Activated CD8-positive, alpha-beta T cell treated with anti-CD3 and anti-CD28 coated beads for 36 hours (primary cell): ENCODE measurements around the gene VPS41. TPM values are rescaled to one million over a fixed set of nuclear protein-coding genes. Genes with fewer than 3 reads are reported as not detected.

ENCODE experiments used
- ATAC-seq: fragments of 200-7000 bp; cut with Tn5 transposase; one replicate; pipeline ENCODE4 v1.10.0; 2021; ENCODE audit warnings: mild to moderate bottlenecking, moderate library complexity
- CTCF ChIA-PET: fragments of 350-600 bp; sonication (Branson Sonifier 250); formaldehyde crosslinking; loops from one replicate; lab custom pipeline; 2021; ENCODE audit warnings: antibody characterized with exemption; lab: Charles Lee
- POLR2A ChIA-PET: fragments of 350-600 bp; sonication (Branson Sonifier 250); formaldehyde crosslinking; loops from one replicate; lab custom pipeline; 2021; ENCODE audit warnings: antibody characterized with exemption; lab: Charles Lee
- DNase-seq: peaks from one replicate; pipeline ENCODE4 v3.0.0-alpha.2; 2020
- H3K27ac Mint-ChIP-seq: one replicate; pipeline ENCODE4 v1.8.0; 2021; ENCODE audit warnings: mild to moderate bottlenecking, mixed read lengths
- H3K27me3 Mint-ChIP-seq: one replicate; pipeline ENCODE4 v1.8.0; 2021; ENCODE audit warnings: mixed read lengths
- H3K36me3 Mint-ChIP-seq: one replicate; pipeline ENCODE4 v1.8.0; 2021; ENCODE audit warnings: low read depth, mixed read lengths
- H3K4me1 Mint-ChIP-seq: one replicate; pipeline ENCODE4 v1.8.0; 2021; ENCODE audit warnings: low read depth, mixed read lengths
- H3K4me3 Mint-ChIP-seq: one replicate; pipeline ENCODE4 v1.8.0; 2021; ENCODE audit warnings: mild to moderate bottlenecking, moderate library complexity, mixed read lengths
- H3K9me3 Mint-ChIP-seq: one replicate; pipeline ENCODE4 v1.8.0; 2021; ENCODE audit warnings: mixed read lengths
- CTCF ChIP-seq: fragments of 200-600 bp; IDR thresholded peaks from one replicate; pipeline ENCODE4 v1.8.0; 2022; ENCODE audit warnings: antibody characterized with exemption, mild to moderate bottlenecking
- intact Hi-C: fragments of 100-400 bp; cut with micrococcal nuclease; formaldehyde crosslinking; loops from one replicate; pipeline ENCODE4 v1.10.0; 2022
- total RNA-seq, 2 experiments: library from RNA; stranded (reverse); gene quantifications; one replicate each; pipeline ENCODE4 v1.2.3, GENCODE V29; 2021

The VPS41 gene
- total RNA-seq, 2 experiments from 2014 or later = 47.4 to 56.4 TPM

GRCh38 chr7:38824948-38825347, 84.0 kb downstream of the VPS41 start:
- Mint-ChIP-seq H3K27me3 (no peaks in the 10 kb centered on the region), H3K9me3 (peaks cover 2% of the 10 kb centered on the region), H3K4me1 (peaks cover 3% of the 10 kb centered on the region), H3K27ac (no peak overlapping the region), H3K4me3 (no peak overlapping the region), H3K36me3 (peaks cover 11% of the 10 kb centered on the region)
- no peak for TF ChIP-seq CTCF
- CTCF ChIA-PET = no interaction called here
- DNase-seq (no peak), ATAC-seq (no peak)
- intact Hi-C loops = no loop called here
- POLR2A ChIA-PET = no interaction called here

GRCh38 chr7:38822549-38822948, 86.4 kb downstream of the VPS41 start:
- no peak for TF ChIP-seq CTCF
- ChIA-PET POLR2A (no interaction called here), CTCF (no interaction called here)
- Mint-ChIP-seq H3K27me3 (no peaks in the 10 kb centered on the region), H3K4me3 (no peak overlapping the region), H3K27ac (no peak overlapping the region), H3K36me3 (peaks cover 13% of the 10 kb centered on the region), H3K9me3 (peaks cover 2% of the 10 kb centered on the region), H3K4me1 (peaks cover 3% of the 10 kb centered on the region)
- ATAC-seq (no peak), DNase-seq (no peak)
- intact Hi-C loops = no loop called here

GRCh38 chr7:38820571-38820970, 88.4 kb downstream of the VPS41 start:
- H3K4me1 Mint-ChIP-seq = no peaks in the 10 kb centered on the region
- intact Hi-C loops = no loop called here
- H3K36me3 Mint-ChIP-seq = peaks cover 19% of the 10 kb centered on the region
- ChIA-PET POLR2A (no interaction called here), CTCF (interaction anchor here (1.3 kb wide), 1 partner anchor 17 kb away, joined by 3 read pairs; no protein-coding TSS in a partner anchor)
- peaks cover 2% of the 10 kb centered on the region for H3K9me3 Mint-ChIP-seq
- no peaks in the 10 kb centered on the region for H3K27me3 Mint-ChIP-seq
- DNase-seq (no peak), ATAC-seq (no peak)
- no peak overlapping the region for H3K4me3 Mint-ChIP-seq
- H3K27ac Mint-ChIP-seq = no peak overlapping the region
- no peak for TF ChIP-seq CTCF

GRCh38 chr7:38819463-38819862, 89.5 kb downstream of the VPS41 start:
- POLR2A ChIA-PET = no interaction called here
- CTCF ChIA-PET = interaction anchor here (1.3 kb wide), 1 partner anchor 18 kb away, joined by 3 read pairs; no protein-coding TSS in a partner anchor
- Mint-ChIP-seq H3K4me1 (no peaks in the 10 kb centered on the region), H3K27me3 (no peaks in the 10 kb centered on the region), H3K36me3 (peaks cover 19% of the 10 kb centered on the region), H3K4me3 (no peak overlapping the region), H3K27ac (no peak overlapping the region), H3K9me3 (peaks cover 2% of the 10 kb centered on the region)
- intact Hi-C loops = no loop called here
- DNase-seq (no peak), ATAC-seq (no peak)
- no peak for TF ChIP-seq CTCF

- no peak for TF ChIP-seq CTCF
These were observed 91.5 kb downstream of the VPS41 start for GRCh38 chr7:38817526-38817925.

More at GRCh38 chr7:38817526-38817925, 91.5 kb downstream of the VPS41 start:
- Mint-ChIP-seq H3K27me3 (no peaks in the 10 kb centered on the region), H3K9me3 (no peaks in the 10 kb centered on the region), H3K36me3 (peaks cover 16% of the 10 kb centered on the region), H3K27ac (no peak overlapping the region), H3K4me3 (no peak overlapping the region), H3K4me1 (peaks cover 5% of the 10 kb centered on the region)
- ChIA-PET POLR2A (no interaction called here), CTCF (no interaction called here)
- no peak for DNase-seq
- intact Hi-C loops = no loop called here
- no peak for ATAC-seq
